ENCODE data around the gene PPT2.
A peak's percentile ranks its signal among the peaks of the same experiment; 100 is the strongest.

The PPT2 gene

DNA sequence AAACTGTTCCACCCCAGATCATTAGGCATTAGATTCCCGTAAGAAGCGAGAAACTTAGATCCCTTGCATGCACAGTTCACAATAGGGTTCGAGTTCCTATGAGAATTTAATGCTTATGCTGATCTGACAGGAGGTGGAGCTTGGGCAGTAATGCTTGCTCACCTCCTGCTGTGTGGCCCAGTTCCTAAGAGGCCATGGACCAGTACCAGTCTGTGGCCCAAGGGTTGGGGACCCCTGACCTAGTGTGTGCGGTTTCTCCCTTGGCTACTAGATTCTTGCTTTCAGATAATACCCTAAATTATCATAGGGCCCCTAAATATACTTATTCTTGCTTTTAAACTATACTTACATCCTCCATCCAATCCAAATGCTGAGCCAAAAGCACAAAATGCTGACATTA, 40.4 kb downstream of the PPT2 start:
- no peaks in the 10 kb centered on the region for H4K20me1 ChIP-seq (ENCODE audit: insufficient read depth, low read length)
- H3K4me1 ChIP-seq (ENCODE audit: low read length): peaks cover 31% of the 10 kb centered on the region
- no peaks in the 10 kb centered on the region for H3K27me3 ChIP-seq (replicated peaks; ENCODE audit: insufficient read depth, low read length)
- DNase-seq: no peak
- H3K4me2 ChIP-seq (ENCODE audit: low read depth, low read length): peak overlapping the region; percentile 89
- H3K9ac ChIP-seq (ENCODE audit: low read length): no peak overlapping the region
- peaks cover 21% of the 10 kb centered on the region; the same call in 1 of the 2 replicates for H3F3A ChIP-seq (ENCODE audit: insufficient read depth, low read length)
- no peak overlapping the region for H3K4me3 ChIP-seq (ENCODE audit: low read length)
- TF ChIP-seq EZH2 (optimal IDR thresholded peaks at IDR 0.05; ENCODE audit: low read depth, low read length) (no peak), EZH2phosphoT487 (IDR thresholded peaks at IDR 0.05; ENCODE audit: low read length) (no peak)
- TF ChIP-seq, protein P1, sequence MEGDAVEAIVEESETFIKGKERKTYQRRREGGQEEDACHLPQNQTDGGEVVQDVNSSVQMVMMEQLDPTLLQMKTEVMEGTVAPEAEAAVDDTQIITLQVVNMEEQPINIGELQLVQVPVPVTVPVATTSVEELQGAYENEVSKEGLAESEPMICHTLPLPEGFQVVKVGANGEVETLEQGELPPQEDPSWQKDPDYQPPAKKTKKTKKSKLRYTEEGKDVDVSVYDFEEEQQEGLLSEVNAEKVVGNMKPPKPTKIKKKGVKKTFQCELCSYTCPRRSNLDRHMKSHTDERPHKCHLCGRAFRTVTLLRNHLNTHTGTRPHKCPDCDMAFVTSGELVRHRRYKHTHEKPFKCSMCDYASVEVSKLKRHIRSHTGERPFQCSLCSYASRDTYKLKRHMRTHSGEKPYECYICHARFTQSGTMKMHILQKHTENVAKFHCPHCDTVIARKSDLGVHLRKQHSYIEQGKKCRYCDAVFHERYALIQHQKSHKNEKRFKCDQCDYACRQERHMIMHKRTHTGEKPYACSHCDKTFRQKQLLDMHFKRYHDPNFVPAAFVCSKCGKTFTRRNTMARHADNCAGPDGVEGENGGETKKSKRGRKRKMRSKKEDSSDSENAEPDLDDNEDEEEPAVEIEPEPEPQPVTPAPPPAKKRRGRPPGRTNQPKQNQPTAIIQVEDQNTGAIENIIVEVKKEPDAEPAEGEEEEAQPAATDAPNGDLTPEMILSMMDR (IDR thresholded peaks at IDR 0.05; ENCODE audit: low read length): no peak
- H2AFZ ChIP-seq (ENCODE audit: low read length): no peak overlapping the region
- no peaks in the 10 kb centered on the region for H3K36me3 ChIP-seq (replicated peaks; ENCODE audit: insufficient read depth, low read length)
- H3K79me2 ChIP-seq (ENCODE audit: low read length): peaks cover 23% of the 10 kb centered on the region
- H3K9me2 ChIP-seq (replicated peaks; ENCODE audit: insufficient read depth, low read length): no peaks in the 10 kb centered on the region
- H3K27ac ChIP-seq (ENCODE audit: low read length): no peak overlapping the region
- H3K9me3 ChIP-seq (replicated peaks; ENCODE audit: insufficient read depth, low read length): no peaks in the 10 kb centered on the region

DNA sequence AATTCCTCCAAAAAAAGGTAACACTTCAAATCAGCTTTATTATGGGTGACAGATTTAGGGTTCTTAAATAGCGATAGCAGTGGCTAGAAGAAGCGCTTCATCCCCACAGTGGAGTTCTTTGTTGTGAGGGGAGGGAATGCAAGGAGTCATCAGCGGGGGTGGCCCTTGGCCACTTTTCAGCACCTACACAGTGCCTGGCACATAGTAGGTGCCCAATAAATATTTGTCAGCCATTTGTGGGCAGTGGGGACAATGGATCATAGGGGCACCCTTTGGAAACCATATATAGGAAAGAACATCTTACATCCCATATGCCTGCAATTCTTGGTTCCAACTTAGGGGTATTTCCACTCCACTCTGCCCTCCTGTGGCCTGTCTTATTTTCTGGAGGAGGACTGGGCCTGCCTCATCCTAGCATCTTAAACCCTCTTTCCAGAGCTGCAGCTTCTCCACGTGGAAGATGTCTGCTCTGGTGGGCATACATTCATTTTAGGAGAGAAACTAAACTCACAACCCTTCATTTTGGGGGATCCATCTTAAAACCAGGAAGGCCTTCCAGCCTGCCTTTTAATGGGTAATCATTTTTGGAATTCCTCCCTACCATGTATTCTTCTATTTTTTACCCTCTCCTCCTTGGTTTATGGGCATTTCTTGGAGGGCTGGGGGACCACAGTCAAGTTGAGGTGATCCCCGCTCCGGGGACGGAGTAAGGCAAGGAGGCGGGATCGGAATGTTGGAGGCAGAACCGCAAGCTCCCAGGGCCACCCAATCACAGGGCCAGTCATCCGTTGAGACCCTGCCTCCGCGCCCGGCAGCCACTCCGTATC, 41.1 kb downstream of the PPT2 start:
- peak overlapping the region; percentile 63 for H3K4me3 ChIP-seq (ENCODE audit: low read length)
- no peaks in the 10 kb centered on the region for H4K20me1 ChIP-seq (ENCODE audit: insufficient read depth, low read length)
- TF ChIP-seq EZH2 (optimal IDR thresholded peaks at IDR 0.05; ENCODE audit: low read depth, low read length) (no peak), EZH2phosphoT487 (IDR thresholded peaks at IDR 0.05; ENCODE audit: low read length) (no peak)
- TF ChIP-seq, protein P1 (IDR thresholded peaks at IDR 0.05; ENCODE audit: low read length): peak; percentile 67
- peak overlapping the region; percentile 65 for H3K9ac ChIP-seq (ENCODE audit: low read length)
- H3K4me1 ChIP-seq (ENCODE audit: low read length): peaks cover 31% of the 10 kb centered on the region
- peaks cover 4% of the 10 kb centered on the region; the same call in 1 of the 2 replicates for H3K27me3 ChIP-seq (replicated peaks; ENCODE audit: insufficient read depth, low read length)
- H3K36me3 ChIP-seq (replicated peaks; ENCODE audit: insufficient read depth, low read length): no peaks in the 10 kb centered on the region
- DNase-seq: peak; percentile 47
- H3K9me3 ChIP-seq (replicated peaks; ENCODE audit: insufficient read depth, low read length): no peaks in the 10 kb centered on the region
- H3K79me2 ChIP-seq (ENCODE audit: low read length): peaks cover 19% of the 10 kb centered on the region
- H3K4me2 ChIP-seq (ENCODE audit: low read depth, low read length): peak overlapping the region; percentile 89
- peak overlapping the region; percentile 63 for H3K27ac ChIP-seq (ENCODE audit: low read length)
- 0 out of 2 replicates have a peak overlapping the region, but pooled peaks have one; percentile 22 for H2AFZ ChIP-seq (ENCODE audit: low read length)
- H3K9me2 ChIP-seq (replicated peaks; ENCODE audit: insufficient read depth, low read length): no peaks in the 10 kb centered on the region
- peaks cover 21% of the 10 kb centered on the region; the same call in 1 of the 2 replicates for H3F3A ChIP-seq (ENCODE audit: insufficient read depth, low read length)

DNA sequence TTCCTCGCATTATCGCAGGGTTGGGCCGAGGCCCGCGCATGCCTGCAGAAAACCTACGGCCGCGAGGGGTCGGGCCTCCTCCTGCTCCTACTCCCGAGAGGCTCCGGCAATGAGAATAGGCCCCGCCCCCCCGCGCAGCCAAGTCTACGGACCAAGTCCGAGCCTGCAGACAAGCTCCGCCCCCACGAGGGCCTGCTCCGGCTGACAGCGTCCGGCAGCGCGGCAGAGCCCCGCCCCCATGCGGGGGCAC, 41.6 kb downstream of the PPT2 start:
- Histone ChIP-seq H4K20me1 (ENCODE audit: insufficient read depth, low read length) (no peaks in the 10 kb centered on the region), H2AFZ (ENCODE audit: low read length) (no peak overlapping the region), H3K36me3 (replicated peaks; ENCODE audit: insufficient read depth, low read length) (no peaks in the 10 kb centered on the region), H3K4me2 (ENCODE audit: low read depth, low read length) (no peak overlapping the region; the same call in 1 of the 2 replicates), H3K9ac (ENCODE audit: low read length) (no peak overlapping the region), H3K4me3 (ENCODE audit: low read length) (peak overlapping the region; percentile 83; the same call in 1 of the 2 replicates), H3K9me3 (replicated peaks; ENCODE audit: insufficient read depth, low read length) (no peaks in the 10 kb centered on the region), H3F3A (ENCODE audit: insufficient read depth, low read length) (peaks cover 21% of the 10 kb centered on the region; the same call in 1 of the 2 replicates), H3K9me2 (replicated peaks; ENCODE audit: insufficient read depth, low read length) (no peaks in the 10 kb centered on the region), H3K4me1 (ENCODE audit: low read length) (peaks cover 31% of the 10 kb centered on the region), H3K79me2 (ENCODE audit: low read length) (peaks cover 19% of the 10 kb centered on the region), H3K27me3 (replicated peaks; ENCODE audit: insufficient read depth, low read length) (peaks cover 7% of the 10 kb centered on the region), H3K27ac (ENCODE audit: low read length) (peak overlapping the region; percentile 91; the same call in 1 of the 2 replicates)
- TF ChIP-seq, protein P1 (IDR thresholded peaks at IDR 0.05; ENCODE audit: low read length): no peak
- TF ChIP-seq EZH2phosphoT487 (IDR thresholded peaks at IDR 0.05; ENCODE audit: low read length) (no peak), EZH2 (optimal IDR thresholded peaks at IDR 0.05; ENCODE audit: low read depth, low read length) (no peak)
- DNase-seq: peak; percentile 100
